ENCODE results near the gene YIPF6. TPM values are rescaled to one million over a fixed set of nuclear protein-coding genes. Genes with fewer than 3 reads are reported as not detected.

Gene YIPF6, protein sequence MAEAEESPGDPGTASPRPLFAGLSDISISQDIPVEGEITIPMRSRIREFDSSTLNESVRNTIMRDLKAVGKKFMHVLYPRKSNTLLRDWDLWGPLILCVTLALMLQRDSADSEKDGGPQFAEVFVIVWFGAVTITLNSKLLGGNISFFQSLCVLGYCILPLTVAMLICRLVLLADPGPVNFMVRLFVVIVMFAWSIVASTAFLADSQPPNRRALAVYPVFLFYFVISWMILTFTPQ
- total RNA-seq (27.3 TPM), polyA plus RNA-seq (ENCODE audit: insufficient read depth in 1 of 8, insufficient read length in 8 of 8, low replicate concordance in 1 of 8) (10 to 100 TPM; 22.1 to 29.7 (median 25.7) TPM)
- long read RNA-seq, donor 1, full-length matches to known transcripts = 5 of 5 reads
- long read RNA-seq, donor 1, partial matches to known transcripts = 0 of 5 reads
- long read RNA-seq, donor 1, other reads (novel, unspliced or antisense) = 0 of 5 reads
- long read RNA-seq, donor 2 = 0 reads
- long read RNA-seq, donor 3, full-length matches to known transcripts = 12 of 12 reads
- long read RNA-seq, donor 3, partial matches to known transcripts = 0 of 12 reads
- long read RNA-seq, donor 3, other reads (novel, unspliced or antisense) = 0 of 12 reads
- long read RNA-seq, donor 4, full-length matches to known transcripts = 5 of 5 reads
- long read RNA-seq, donor 4, partial matches to known transcripts = 0 of 5 reads
- long read RNA-seq, donor 4, other reads (novel, unspliced or antisense) = 0 of 5 reads
- long read RNA-seq, donor 5, full-length matches to known transcripts = 14 of 19 reads
- long read RNA-seq, donor 5, partial matches to known transcripts = 5 of 19 reads
- long read RNA-seq, donor 5, other reads (novel, unspliced or antisense) = 0 of 19 reads
- long read RNA-seq, donor 6, full-length matches to known transcripts = 14 of 19 reads
- long read RNA-seq, donor 6, partial matches to known transcripts = 5 of 19 reads
- long read RNA-seq, donor 6, other reads (novel, unspliced or antisense) = 0 of 19 reads
- long read RNA-seq, donor 7, full-length matches to known transcripts = 8 of 21 reads
- long read RNA-seq, donor 7, partial matches to known transcripts = 13 of 21 reads
- long read RNA-seq, donor 7, other reads (novel, unspliced or antisense) = 0 of 21 reads
- long read RNA-seq, donor 8, full-length matches to known transcripts = 10 of 10 reads
- long read RNA-seq, donor 8, partial matches to known transcripts = 0 of 10 reads
- long read RNA-seq, donor 8, other reads (novel, unspliced or antisense) = 0 of 10 reads
- long read RNA-seq, donor 9, full-length matches to known transcripts = 4 of 9 reads
- long read RNA-seq, donor 9, partial matches to known transcripts = 5 of 9 reads
- long read RNA-seq, donor 9, other reads (novel, unspliced or antisense) = 0 of 9 reads
- long read RNA-seq, donor 10, full-length matches to known transcripts = 13 of 13 reads
- long read RNA-seq, donor 10, partial matches to known transcripts = 0 of 13 reads
- long read RNA-seq, donor 10, other reads (novel, unspliced or antisense) = 0 of 13 reads
- long read RNA-seq, donor 11, full-length matches to known transcripts = 9 of 16 reads
- long read RNA-seq, donor 11, partial matches to known transcripts = 7 of 16 reads
- long read RNA-seq, donor 11, other reads (novel, unspliced or antisense) = 0 of 16 reads

DNA sequence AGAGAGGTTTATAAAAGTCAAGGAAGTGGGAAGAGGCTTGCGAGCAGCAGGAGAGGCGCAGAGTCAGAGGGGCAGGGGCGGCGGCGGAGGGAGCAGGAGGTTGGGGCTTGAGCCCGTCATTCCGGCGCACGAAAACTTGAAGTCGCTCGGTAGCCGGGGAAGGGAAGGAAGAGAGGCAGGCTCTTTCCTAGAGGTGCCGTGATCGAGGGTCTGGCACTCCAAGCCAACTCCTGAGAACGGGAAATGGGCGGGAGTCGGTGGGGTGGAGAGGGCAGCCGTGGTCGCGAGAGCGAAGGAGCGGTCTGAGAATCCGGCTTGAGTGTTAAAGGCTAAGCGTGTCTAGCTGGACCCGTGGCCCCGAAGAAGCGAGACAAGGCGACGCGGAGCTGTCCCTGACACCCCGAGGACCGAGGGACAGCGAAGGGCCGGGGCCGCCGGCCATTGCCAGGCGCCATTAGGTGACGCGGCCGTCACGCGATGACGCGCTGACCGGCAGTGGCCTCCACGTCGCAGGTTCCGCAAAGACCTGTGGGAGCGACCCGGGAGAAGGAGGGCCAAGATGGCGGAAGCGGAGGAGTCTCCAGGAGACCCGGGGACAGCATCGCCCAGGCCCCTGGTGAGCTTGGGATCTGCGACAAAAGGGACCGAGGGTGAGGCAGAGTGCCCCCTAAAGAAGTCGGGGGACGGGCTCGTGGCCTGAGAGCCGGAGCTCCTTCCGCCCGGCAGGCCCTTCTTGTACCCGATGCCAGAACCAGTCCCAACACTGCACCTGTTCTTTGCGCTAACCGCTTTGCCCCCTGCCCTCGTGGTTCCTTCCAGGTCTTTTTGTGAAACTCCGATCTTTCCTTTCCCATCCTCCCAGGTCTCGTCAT, at the start of gene YIPF6:
YIPF6 (plus strand) TSS at position 544 of the 872 bp plus-strand sequence; CDS start at position 560, 16 bp downstream.
- Histone ChIP-seq H3K27ac (ENCODE audit: low read length) (peak within 1 kb of the TSS; percentile 98), H3K9me3 (replicated peaks; ENCODE audit: control insufficient read depth, low read depth, low read length) (no peaks in the 10 kb centered on the region), H3K4me1 (ENCODE audit: control insufficient read depth, insufficient read depth, low read length) (peaks cover 5% of the 10 kb centered on the region), H3K36me3 (ENCODE audit: control insufficient read depth, insufficient read depth, low read length) (peaks cover 4% of the 10 kb centered on the region), H3K4me3 (ENCODE audit: low read length) (peak within 1 kb of the TSS; percentile 59), H3K27me3 (ENCODE audit: control insufficient read depth, insufficient read depth, low read length) (peaks cover 7% of the 10 kb centered on the region)
- DNase-seq = peak; percentile 92
- 36% methylated on average over 66 of the region's 68 CpGs for WGBS (ENCODE audit: insufficient coverage)

DNA sequence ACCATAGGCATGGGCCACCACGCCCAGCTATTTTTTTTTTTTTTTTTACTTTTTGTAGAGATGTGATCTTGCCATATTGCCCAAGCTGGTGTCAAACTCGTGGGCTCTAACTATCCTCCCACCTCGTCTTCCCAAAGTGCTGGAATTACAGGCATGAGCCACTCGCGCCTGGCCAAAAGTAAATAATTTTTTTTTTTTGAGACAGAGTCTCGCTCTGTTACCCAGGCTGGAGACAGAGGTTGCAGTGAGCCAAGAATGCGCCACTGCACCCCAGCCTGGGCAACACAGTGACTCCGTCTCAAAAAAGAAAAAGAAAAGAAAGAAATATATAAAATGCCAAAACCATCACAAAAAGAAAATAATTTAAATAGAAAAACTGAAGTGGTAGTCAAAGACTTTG, 47.1 kb upstream of the YIPF6 start:
- Histone ChIP-seq H3K4me3 (ENCODE audit: low read length) (no peak overlapping the region), H3K4me1 (ENCODE audit: control insufficient read depth, insufficient read depth, low read length) (no peaks in the 10 kb centered on the region), H3K27ac (ENCODE audit: low read length) (no peak overlapping the region), H3K36me3 (ENCODE audit: control insufficient read depth, insufficient read depth, low read length) (no peaks in the 10 kb centered on the region), H3K9me3 (replicated peaks; ENCODE audit: control insufficient read depth, low read depth, low read length) (no peaks in the 10 kb centered on the region), H3K27me3 (ENCODE audit: control insufficient read depth, insufficient read depth, low read length) (peaks cover 2% of the 10 kb centered on the region)
- DNase-seq = no peak
- 89% methylated on average over 3 of the region's 8 CpGs for WGBS (ENCODE audit: insufficient coverage)

DNA sequence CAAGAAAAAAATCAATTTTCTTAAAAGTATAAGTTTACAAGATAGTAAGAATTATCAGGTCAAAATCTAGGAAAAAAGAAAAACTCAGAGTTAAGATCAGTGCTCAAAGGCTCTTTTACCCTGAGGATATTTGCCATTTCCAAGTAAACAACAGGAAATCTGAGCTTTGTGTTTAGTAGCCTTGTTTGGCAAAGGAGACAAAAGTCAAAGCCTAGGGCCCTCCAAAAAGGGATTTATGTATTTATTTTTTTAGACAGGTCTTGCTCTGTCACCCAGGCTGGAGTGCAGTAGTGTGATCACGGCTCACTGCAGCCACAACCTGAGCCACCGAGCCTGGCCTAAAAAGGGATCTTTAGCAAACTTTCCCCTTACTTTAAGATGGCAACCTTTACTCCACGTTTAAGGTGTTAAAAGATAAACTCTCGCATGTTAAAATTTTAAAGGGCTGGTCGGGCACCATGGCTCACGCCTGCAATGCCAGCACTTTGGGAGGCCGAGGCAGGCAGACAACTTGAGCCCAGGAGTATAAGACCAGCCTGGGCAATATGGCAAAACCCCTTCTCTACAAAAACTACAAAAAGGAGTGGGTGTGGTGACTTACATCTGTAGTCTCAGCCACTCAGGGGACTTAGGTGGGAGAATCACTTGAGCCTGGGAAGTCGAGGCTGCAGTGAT, 44.2 kb upstream of the YIPF6 start:
- Histone ChIP-seq H3K27ac (ENCODE audit: low read length) (no peak overlapping the region), H3K27me3 (ENCODE audit: control insufficient read depth, insufficient read depth, low read length) (no peaks in the 10 kb centered on the region)
- WGBS (ENCODE audit: insufficient coverage) = 83% methylated on average over 2 of the region's 8 CpGs

DNA sequence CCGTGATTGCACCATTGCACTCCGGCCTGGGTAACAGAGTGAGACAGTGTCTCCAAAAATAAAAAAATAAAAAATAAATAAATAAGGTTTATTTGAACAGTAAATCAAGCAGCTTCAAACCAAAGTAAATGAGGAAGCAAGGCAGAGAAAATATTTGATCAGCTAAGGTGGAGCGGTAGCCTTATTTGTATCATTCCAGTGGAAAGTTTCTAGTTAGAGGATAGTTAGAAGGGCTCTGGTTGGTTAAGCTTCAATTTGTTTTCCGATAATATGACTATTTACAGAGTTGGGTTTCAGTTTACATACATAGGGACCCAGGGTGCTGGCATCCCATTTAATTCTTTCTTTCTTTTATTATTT, 43.7 kb upstream of the YIPF6 start:
- Histone ChIP-seq H3K4me1 (ENCODE audit: control insufficient read depth, insufficient read depth, low read length) (no peaks in the 10 kb centered on the region), H3K4me3 (ENCODE audit: low read length) (no peak overlapping the region), H3K36me3 (ENCODE audit: control insufficient read depth, insufficient read depth, low read length) (no peaks in the 10 kb centered on the region), H3K27ac (ENCODE audit: low read length) (no peak overlapping the region), H3K27me3 (ENCODE audit: control insufficient read depth, insufficient read depth, low read length) (no peaks in the 10 kb centered on the region), H3K9me3 (replicated peaks; ENCODE audit: control insufficient read depth, low read depth, low read length) (no peaks in the 10 kb centered on the region)
- no CpG with 5 or more reads among the region's 4 CpGs for WGBS (ENCODE audit: insufficient coverage)
- no peak for DNase-seq

More for the DNA sequence above, 44.2 kb upstream of the YIPF6 start:
- Histone ChIP-seq H3K4me3 (ENCODE audit: low read length) (no peak overlapping the region), H3K36me3 (ENCODE audit: control insufficient read depth, insufficient read depth, low read length) (no peaks in the 10 kb centered on the region), H3K4me1 (ENCODE audit: control insufficient read depth, insufficient read depth, low read length) (no peaks in the 10 kb centered on the region), H3K9me3 (replicated peaks; ENCODE audit: control insufficient read depth, low read depth, low read length) (no peaks in the 10 kb centered on the region)
- DNase-seq = no peak

DNA sequence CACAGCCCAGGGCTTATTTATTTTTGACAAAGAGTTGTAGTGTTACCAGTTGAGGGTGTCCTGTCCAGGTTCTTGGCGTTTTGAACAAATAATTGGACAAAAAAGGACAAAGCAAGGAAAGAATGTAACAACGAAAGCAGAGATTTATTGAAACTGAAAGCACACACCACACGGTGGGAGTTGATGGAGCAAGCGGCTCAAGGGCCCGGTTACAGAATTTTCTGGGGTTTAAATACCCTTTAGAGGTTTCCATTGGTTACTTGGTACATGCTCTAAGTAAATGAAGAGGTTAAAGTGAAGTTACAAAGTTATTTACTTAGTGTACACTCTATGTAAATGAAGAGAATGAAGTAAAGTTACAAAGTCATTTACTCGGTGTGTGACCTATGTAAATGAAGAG, 37.8 kb upstream of the YIPF6 start:
- Histone ChIP-seq H3K27me3 (ENCODE audit: control insufficient read depth, insufficient read depth, low read length) (no peaks in the 10 kb centered on the region), H3K27ac (ENCODE audit: low read length) (no peak overlapping the region), H3K4me3 (ENCODE audit: low read length) (no peak overlapping the region), H3K36me3 (ENCODE audit: control insufficient read depth, insufficient read depth, low read length) (no peaks in the 10 kb centered on the region), H3K9me3 (replicated peaks; ENCODE audit: control insufficient read depth, low read depth, low read length) (no peaks in the 10 kb centered on the region), H3K4me1 (ENCODE audit: control insufficient read depth, insufficient read depth, low read length) (no peaks in the 10 kb centered on the region)
- DNase-seq = no peak
- 65% methylated on average over 5 of the region's 6 CpGs for WGBS (ENCODE audit: insufficient coverage)

DNA sequence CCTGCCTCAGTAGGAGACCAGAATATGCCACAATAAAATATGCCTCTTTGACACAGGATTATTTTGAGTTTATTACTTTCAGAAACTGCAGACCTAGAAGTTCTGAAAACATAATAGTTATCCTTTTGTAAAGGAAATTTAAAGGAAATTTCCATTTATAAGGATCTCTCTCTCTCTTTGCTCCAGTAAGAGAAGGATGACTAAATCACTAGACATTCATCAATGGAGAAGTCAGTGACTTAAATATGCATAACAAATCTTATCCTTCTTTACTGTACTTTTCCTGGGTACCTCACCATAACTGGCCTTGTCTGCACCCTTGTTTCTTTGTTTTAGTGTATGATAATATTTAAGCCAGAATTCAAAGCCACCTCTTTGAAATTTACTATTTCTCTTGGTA, 37.3 kb upstream of the YIPF6 start:
- H3K36me3 ChIP-seq (ENCODE audit: control insufficient read depth, insufficient read depth, low read length) = no peaks in the 10 kb centered on the region
- no peaks in the 10 kb centered on the region for H3K9me3 ChIP-seq (replicated peaks; ENCODE audit: control insufficient read depth, low read depth, low read length)
- no peaks in the 10 kb centered on the region for H3K4me1 ChIP-seq (ENCODE audit: control insufficient read depth, insufficient read depth, low read length)

DNA sequence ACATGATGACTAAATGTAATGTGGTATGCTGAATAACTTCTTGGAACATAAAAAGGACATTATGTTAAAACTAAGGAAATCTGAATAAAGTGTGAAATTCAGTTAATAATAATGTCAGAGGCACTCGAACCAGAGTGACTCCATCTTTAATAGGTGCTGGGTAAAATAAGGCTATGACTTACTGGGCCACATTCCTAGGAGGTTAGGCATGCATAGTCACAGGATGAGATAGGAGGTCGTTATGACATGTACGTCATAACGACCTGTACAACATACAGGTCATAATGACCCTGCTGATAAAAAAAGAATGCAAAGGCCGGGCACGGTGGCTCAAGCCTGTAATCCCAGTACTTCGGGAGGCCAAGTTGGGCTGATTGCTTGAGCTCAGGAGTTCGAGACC, 36.7 kb upstream of the YIPF6 start:
- no peak overlapping the region for H3K4me3 ChIP-seq (ENCODE audit: low read length)
- H3K9me3 ChIP-seq (replicated peaks; ENCODE audit: control insufficient read depth, low read depth, low read length) = no peaks in the 10 kb centered on the region
- H3K36me3 ChIP-seq (ENCODE audit: control insufficient read depth, insufficient read depth, low read length) = no peaks in the 10 kb centered on the region
- no peak for DNase-seq
- no peaks in the 10 kb centered on the region for H3K4me1 ChIP-seq (ENCODE audit: control insufficient read depth, insufficient read depth, low read length)
- no peak overlapping the region for H3K27ac ChIP-seq (ENCODE audit: low read length)
- 69% methylated on average over 5 of the region's 8 CpGs for WGBS (ENCODE audit: insufficient coverage)
- H3K27me3 ChIP-seq (ENCODE audit: control insufficient read depth, insufficient read depth, low read length) = no peaks in the 10 kb centered on the region

More for the DNA sequence above, 37.3 kb upstream of the YIPF6 start:
- H3K27ac ChIP-seq (ENCODE audit: low read length) = no peak overlapping the region
- H3K4me3 ChIP-seq (ENCODE audit: low read length) = no peak overlapping the region
- no peaks in the 10 kb centered on the region for H3K27me3 ChIP-seq (ENCODE audit: control insufficient read depth, insufficient read depth, low read length)
- DNase-seq = no peak

DNA sequence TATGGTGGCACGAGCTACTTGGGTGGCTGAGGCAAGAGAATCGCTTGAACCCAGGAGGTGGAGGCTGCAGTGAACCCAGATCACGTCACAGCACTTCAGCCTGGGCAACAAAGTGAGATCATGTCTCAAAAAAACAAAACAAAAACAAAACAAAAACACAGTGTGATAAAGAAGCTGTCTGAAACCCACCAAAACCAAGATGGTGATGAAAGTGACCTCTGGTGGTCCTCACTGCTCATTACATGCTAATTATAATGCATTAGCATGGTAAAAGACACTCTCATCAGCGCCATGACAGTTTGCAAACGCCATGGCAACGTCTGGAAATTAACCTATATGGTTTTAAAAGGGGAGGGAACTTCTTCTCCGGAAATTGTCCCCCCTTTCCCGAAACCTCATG, 36.2 kb upstream of the YIPF6 start:
- H3K4me1 ChIP-seq (ENCODE audit: control insufficient read depth, insufficient read depth, low read length) = no peaks in the 10 kb centered on the region
- H3K36me3 ChIP-seq (ENCODE audit: control insufficient read depth, insufficient read depth, low read length) = no peaks in the 10 kb centered on the region
- no peak overlapping the region for H3K4me3 ChIP-seq (ENCODE audit: low read length)
- peak; percentile 65 for DNase-seq
- H3K27ac ChIP-seq (ENCODE audit: low read length) = no peak overlapping the region
- no peaks in the 10 kb centered on the region for H3K27me3 ChIP-seq (ENCODE audit: control insufficient read depth, insufficient read depth, low read length)
- WGBS (ENCODE audit: insufficient coverage) = no CpG with 5 or more reads among the region's 8 CpGs
- no peaks in the 10 kb centered on the region for H3K9me3 ChIP-seq (replicated peaks; ENCODE audit: control insufficient read depth, low read depth, low read length)

All from muscle of leg (tissue), 16 donors.